ENCODE measurements around the gene CALCOCO1. TPM values are rescaled to one million over a fixed set of nuclear protein-coding genes. Genes with fewer than 3 reads are reported as not detected.

CALCOCO1 gene
- total and polyA plus RNA-seq, 2 of the 13 experiments (the other 11 are each of a cell fraction or from before 2014, with no cell fraction given): 7.7 to 47.7 TPM

DNA sequence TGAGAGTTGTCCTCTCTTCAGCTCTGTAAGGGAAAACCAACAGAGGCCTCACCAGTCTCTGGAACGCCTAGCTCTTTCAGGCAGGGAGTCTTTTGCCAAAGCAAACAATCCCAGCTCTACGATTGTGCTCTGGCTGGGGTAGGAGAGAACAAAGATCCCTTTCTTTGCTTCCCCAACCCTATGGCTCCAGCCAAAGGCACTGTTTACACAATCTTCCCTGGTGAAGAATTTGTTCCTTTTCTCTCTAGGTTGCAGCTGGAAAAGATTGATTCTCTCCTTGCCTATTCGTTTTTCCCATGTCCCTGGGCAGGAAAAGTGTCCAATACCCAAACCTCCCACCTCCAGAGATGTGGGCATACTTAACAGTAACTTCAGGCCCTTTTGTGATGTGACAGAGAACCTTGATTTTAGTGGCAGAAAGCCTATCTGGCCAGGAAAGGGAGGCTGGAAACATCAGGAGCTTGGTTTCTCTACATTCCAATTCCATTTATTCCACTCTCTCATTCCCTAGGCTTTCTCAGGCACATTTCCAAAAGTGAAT, 68.2 kb downstream of the CALCOCO1 start (continued):
- TF ChIP-seq AKAP8 (CRISPR knock-in tag; IDR thresholded peaks at IDR 0.05) (no peak), EEA1 (CRISPR knock-in tag; IDR thresholded peaks at IDR 0.05; ENCODE audit: borderline replicate concordance) (no peak), SMAD1 (CRISPR knock-in tag; IDR thresholded peaks at IDR 0.05; ENCODE audit: borderline replicate concordance, low read depth) (no peak), SMARCC2 (IDR thresholded peaks at IDR 0.05) (no peak), ZFP91 (CRISPR knock-in tag; IDR thresholded peaks at IDR 0.05; ENCODE audit: borderline replicate concordance) (no peak), ZNF256 (CRISPR knock-in tag; conservative IDR thresholded peaks at IDR 0.05) (no peak), ZKSCAN1 (IDR thresholded peaks at IDR 0.05; ENCODE audit: low read length) (0 out of 2 replicates have a peak, but pooled peaks have one; percentile 19), TMF1 (CRISPR knock-in tag; IDR thresholded peaks at IDR 0.05; ENCODE audit: low read depth) (no peak), ATRX (CRISPR knock-in tag; IDR thresholded peaks at IDR 0.05; ENCODE audit: borderline replicate concordance) (no peak), ZNF83 (CRISPR knock-in tag; IDR thresholded peaks at IDR 0.05; ENCODE audit: borderline replicate concordance) (no peak), MAF1 (CRISPR knock-in tag; IDR thresholded peaks at IDR 0.05; ENCODE audit: borderline replicate concordance) (no peak), ZNF616 (CRISPR knock-in tag; IDR thresholded peaks at IDR 0.05; ENCODE audit: low read depth) (no peak), ZNF7 (CRISPR knock-in tag; IDR thresholded peaks at IDR 0.05) (no peak), TAF1 (CRISPR knock-in tag; IDR thresholded peaks at IDR 0.05) (no peak), TCF12 (IDR thresholded peaks at IDR 0.05) (no peak), TCF12 (CRISPR knock-in tag; IDR thresholded peaks at IDR 0.05) (no peak), HIVEP1 (CRISPR knock-in tag; IDR thresholded peaks at IDR 0.05) (no peak), MED1 (CRISPR knock-in tag; IDR thresholded peaks at IDR 0.05) (no peak; the same call in 1 of the 2 replicates), ZNF275 (CRISPR knock-in tag; IDR thresholded peaks at IDR 0.05; ENCODE audit: borderline replicate concordance) (no peak; the same call in 1 of the 2 replicates), CHD4 (IDR thresholded peaks at IDR 0.05; ENCODE audit: borderline replicate concordance, low read length) (no peak), ZNF101 (CRISPR knock-in tag; IDR thresholded peaks at IDR 0.05; ENCODE audit: borderline replicate concordance, low read depth) (no peak), ZIK1 (CRISPR knock-in tag; IDR thresholded peaks at IDR 0.05; ENCODE audit: borderline replicate concordance, low read depth) (no peak), MZF1 (CRISPR knock-in tag; IDR thresholded peaks at IDR 0.05; ENCODE audit: borderline replicate concordance) (no peak), ZNF552 (CRISPR knock-in tag; IDR thresholded peaks at IDR 0.05; ENCODE audit: borderline replicate concordance) (no peak), ZFP36L2 (CRISPR knock-in tag; IDR thresholded peaks at IDR 0.05) (no peak)
- TF ChIP-seq, protein P1, sequence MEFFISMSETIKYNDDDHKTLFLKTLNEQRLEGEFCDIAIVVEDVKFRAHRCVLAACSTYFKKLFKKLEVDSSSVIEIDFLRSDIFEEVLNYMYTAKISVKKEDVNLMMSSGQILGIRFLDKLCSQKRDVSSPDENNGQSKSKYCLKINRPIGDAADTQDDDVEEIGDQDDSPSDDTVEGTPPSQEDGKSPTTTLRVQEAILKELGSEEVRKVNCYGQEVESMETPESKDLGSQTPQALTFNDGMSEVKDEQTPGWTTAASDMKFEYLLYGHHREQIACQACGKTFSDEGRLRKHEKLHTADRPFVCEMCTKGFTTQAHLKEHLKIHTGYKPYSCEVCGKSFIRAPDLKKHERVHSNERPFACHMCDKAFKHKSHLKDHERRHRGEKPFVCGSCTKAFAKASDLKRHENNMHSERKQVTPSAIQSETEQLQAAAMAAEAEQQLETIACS (CRISPR knock-in tag; IDR thresholded peaks at IDR 0.05): no peak
- TF ChIP-seq, protein P2, sequence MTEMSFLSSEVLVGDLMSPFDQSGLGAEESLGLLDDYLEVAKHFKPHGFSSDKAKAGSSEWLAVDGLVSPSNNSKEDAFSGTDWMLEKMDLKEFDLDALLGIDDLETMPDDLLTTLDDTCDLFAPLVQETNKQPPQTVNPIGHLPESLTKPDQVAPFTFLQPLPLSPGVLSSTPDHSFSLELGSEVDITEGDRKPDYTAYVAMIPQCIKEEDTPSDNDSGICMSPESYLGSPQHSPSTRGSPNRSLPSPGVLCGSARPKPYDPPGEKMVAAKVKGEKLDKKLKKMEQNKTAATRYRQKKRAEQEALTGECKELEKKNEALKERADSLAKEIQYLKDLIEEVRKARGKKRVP (CRISPR knock-in tag; IDR thresholded peaks at IDR 0.05): no peak

Measured in HepG2 (cell line).